D721Med (cell line): ENCODE measurements around the gene ADCY4.

Experiments
- DNase-seq: peaks from one replicate; pipeline ENCODE4 v3.0.0; 2011; ENCODE audit warnings: low spot score; ENCODE audit not compliant: insufficient read length
- FAIRE-seq: peaks from 2 replicates; lab custom pipeline; 2011; peaks lifted over from hg19 to GRCh38; lab: Jason Lieb, UNC
- TF ChIP-seq, protein P1 (sequence below): IDR thresholded peaks from 2 replicates; pipeline ENCODE4 v1.5.1; 2012; ENCODE audit warnings: mild to moderate bottlenecking, control low read depth; ENCODE audit not compliant: insufficient read depth; ENCODE audit errors: missing control alignments

ADCY4 gene

DNA sequence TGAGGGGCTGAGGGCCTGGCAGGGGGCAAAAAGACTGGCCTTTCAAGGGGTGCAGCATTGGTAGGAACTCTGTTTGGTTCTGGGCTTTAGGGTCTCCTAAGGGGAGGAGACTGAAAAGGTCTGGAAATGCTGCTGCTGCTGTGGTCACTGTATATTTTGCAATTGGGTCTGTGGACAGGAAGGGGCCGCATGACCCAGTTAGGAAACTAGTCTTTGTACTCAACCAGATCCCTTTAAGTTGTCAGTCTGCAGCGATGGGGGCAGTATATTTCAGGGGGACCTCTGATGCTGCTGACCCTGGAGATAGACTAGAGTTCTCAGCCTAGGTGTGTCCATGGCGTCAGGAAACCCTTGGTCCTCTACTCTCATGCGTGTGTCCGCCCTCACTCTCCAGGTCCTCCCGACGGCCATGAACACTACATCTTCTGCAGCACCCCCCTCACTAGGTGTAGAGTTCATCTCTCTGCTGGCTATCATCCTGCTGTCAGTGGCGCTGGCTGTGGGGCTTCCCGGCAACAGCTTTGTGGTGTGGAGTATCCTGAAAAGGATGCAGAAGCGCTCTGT is 19.5 kb downstream of the ADCY4 start:
- TF ChIP-seq, protein P1, sequence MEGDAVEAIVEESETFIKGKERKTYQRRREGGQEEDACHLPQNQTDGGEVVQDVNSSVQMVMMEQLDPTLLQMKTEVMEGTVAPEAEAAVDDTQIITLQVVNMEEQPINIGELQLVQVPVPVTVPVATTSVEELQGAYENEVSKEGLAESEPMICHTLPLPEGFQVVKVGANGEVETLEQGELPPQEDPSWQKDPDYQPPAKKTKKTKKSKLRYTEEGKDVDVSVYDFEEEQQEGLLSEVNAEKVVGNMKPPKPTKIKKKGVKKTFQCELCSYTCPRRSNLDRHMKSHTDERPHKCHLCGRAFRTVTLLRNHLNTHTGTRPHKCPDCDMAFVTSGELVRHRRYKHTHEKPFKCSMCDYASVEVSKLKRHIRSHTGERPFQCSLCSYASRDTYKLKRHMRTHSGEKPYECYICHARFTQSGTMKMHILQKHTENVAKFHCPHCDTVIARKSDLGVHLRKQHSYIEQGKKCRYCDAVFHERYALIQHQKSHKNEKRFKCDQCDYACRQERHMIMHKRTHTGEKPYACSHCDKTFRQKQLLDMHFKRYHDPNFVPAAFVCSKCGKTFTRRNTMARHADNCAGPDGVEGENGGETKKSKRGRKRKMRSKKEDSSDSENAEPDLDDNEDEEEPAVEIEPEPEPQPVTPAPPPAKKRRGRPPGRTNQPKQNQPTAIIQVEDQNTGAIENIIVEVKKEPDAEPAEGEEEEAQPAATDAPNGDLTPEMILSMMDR: no peak
- FAIRE-seq (no peak), DNase-seq (no peak)

DNA sequence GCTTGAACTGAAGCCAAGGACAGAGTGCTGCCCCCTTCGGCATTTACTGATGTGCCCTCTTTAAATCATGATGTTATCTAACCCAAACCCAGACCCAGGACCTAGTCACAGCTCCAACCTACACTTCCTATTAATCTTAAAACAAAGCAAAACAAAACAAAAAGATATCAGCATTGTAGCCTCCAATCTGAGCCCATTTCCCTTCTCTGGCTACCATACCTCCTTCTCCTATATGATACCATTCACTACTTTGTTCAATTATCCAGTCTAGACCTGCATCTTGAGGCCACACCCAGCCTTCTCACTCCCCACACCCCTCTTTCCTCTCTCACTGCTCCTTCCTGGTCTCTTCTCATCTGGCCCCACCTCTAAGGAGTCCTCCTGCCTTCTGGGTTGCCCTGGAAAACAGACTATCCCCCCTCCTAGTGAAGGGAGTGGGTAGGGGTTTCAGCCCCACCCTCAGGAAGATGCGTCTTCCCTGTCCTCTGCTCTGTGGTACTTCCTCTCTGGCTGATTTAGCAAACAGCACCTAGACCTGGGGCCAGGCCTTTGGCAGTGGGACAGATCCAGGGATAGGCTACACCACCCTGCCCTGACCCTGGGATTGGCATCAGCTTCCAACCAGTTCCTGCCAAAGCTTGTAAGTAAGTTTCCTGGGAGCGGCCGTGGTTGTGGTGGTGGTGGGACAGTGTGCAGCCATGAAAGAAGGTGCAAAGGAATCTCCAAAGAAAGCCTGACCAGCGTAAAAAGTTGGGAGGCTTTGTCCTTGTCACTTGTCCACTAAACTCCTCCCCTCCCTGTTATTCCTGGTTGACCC is 20.3 kb downstream of the ADCY4 start:
- TF ChIP-seq, protein P1: no peak
- DNase-seq (no peak), FAIRE-seq (no peak)

DNA sequence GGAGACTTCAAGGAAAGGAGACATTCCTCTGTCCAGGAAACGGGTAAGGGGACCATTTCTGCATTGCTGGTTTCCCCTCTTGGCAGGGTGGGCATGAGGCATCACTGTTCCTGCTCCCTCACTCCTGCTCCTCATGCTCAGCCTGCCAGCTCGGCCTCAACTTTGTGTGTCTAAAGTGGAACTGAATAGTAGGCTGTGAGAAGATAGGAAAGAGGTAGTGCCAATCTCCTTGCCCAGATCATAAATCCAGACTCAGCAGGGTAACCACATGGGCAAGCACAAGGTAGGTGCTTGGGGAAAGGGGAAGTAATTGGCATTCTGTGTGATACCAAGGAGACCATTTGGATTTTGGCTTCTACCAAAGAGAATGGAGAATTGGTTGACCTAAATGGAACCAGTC is 21.0 kb downstream of the ADCY4 start:
- TF ChIP-seq, protein P1: no peak
- FAIRE-seq: no peak
- no peak for DNase-seq

DNA sequence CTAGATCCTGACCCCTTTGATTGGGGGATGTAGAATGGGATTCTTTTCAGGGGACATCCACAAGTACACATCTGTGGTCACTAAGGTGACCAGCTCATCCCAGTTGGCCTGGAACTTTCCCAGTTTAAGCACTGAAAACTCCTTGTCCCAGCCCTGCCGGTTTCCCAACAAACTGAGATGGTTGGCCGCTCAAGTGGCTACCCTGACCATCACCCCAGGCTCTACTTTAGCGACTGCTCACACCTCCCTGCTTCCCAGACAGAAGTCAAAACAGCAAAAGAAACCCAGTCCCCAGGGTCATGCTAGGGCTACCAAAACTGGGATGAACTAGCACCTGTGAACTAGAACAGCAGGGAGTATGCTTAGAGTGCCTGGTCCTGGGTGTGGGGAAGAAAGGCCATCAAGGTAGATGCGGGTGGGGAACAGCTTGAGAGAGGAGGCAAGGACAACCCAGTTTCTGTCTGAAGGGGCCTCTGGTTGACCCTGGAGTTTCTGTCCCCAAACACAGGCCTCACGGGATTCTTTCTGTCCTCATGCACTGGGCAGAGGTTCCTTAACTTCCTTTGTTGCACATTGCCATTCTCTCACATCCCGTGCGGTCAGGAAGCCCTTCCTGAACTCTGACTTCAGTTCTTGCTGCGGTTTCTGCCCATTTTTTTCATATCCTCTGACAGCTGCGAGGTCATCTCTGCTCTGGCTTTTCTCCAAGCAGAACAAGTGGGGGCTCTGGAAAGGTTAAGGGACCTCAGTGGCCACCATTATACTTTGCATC is 21.9 kb downstream of the ADCY4 start:
- FAIRE-seq: no peak
- DNase-seq: no peak
- TF ChIP-seq, protein P1: no peak

DNA sequence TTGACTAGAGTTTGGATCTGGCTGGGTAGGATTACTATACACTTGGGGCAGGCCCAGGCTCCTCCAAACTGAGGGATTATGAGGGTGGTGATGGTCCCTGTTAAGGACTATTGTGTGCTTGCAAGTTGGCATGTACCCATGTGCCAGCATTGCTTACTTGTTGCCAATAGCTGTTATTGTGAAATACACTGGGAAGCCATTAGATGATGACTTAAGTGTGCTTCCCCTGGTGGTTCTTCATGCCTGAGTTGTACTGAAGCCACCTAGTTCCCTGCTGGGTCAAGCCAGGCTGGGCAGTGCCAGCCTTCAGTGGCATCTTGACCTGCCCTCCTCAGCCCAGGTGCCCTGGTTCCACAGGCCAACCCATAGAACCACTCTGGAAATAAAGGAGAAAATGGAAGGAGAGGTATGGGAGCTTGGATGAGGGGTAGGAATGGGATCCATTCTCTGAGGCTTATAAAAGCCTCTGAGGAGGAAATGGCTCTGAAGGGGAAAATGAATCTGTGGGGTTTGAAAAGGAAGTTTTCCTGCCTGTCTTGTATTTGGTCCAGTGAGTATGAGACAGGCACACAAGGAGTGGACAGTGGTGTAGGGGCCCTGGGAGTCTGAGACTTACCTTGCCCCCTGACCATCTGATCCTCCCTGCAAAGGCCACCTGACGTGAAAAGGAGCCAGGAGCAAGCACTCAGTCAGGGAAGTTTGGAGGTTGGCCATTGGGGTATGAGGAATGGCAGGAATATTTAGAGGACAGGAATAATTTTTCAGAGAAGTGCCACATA is 22.8 kb downstream of the ADCY4 start:
- TF ChIP-seq, protein P1: no peak
- FAIRE-seq (no peak), DNase-seq (no peak)

DNA sequence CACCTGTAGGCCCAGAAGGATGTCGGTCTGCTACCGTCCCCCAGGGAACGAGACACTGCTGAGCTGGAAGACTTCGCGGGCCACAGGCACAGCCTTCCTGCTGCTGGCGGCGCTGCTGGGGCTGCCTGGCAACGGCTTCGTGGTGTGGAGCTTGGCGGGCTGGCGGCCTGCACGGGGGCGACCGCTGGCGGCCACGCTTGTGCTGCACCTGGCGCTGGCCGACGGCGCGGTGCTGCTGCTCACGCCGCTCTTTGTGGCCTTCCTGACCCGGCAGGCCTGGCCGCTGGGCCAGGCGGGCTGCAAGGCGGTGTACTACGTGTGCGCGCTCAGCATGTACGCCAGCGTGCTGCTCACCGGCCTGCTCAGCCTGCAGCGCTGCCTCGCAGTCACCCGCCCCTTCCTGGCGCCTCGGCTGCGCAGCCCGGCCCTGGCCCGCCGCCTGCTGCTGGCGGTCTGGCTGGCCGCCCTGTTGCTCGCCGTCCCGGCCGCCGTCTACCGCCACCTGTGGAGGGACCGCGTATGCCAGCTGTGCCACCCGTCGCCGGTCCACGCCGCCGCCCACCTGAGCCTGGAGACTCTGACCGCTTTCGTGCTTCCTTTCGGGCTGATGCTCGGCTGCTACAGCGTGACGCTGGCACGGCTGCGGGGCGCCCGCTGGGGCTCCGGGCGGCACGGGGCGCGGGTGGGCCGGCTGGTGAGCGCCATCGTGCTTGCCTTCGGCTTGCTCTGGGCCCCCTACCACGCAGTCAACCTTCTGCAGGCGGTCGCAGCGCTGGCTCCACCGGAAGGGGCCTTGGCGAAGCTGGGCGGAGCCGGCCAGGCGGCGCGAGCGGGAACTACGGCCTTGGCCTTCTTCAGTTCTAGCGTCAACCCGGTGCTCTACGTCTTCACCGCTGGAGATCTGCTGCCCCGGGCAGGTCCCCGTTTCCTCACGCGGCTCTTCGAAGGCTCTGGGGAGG is 23.9 kb downstream of the ADCY4 start, which contains the start of gene LTB4R:
TSS of gene LTB4R (plus strand) at position 857 of the 959 bp plus-strand sequence. CDS start 4,150 bp downstream, outside the sequence.
- no peak for FAIRE-seq
- no peak for DNase-seq
- TF ChIP-seq, protein P1: no peak
